HG03460 (cell line): Measurements from ENCODE around the gene CTNNA2.

ENCODE experiments used
- ATAC-seq: cut with Tn5 transposase; IDR thresholded peaks from one replicate; pipeline ENCODE4 v1.9.1; 2021; ENCODE audit not compliant: unreplicated experiment

Gene CTNNA2

GRCh38 chr2:79512442-79513401 lies at the start of gene CTNNA2:
Gene CTNNA2, plus strand, starts transcription at chr2:79513051.
- no peak for ATAC-seq

GRCh38 chr2:79487399-79487798 lies 25.5 kb upstream of the CTNNA2 start:
- ATAC-seq = no peak

GRCh38 chr2:79511320-79511951 lies 1.4 kb upstream of the CTNNA2 start:
- ATAC-seq = no peak

- ATAC-seq = no peak
Measured at GRCh38 chr2:79513711-79514110, 860 bp downstream of the CTNNA2 start.

GRCh38 chr2:79529636-79530035 lies 16.8 kb downstream of the CTNNA2 start:
- no peak for ATAC-seq

GRCh38 chr2:79530443-79530842 lies 17.6 kb downstream of the CTNNA2 start:
- ATAC-seq = no peak

GRCh38 chr2:79547568-79547967 lies 34.7 kb downstream of the CTNNA2 start:
- ATAC-seq = no peak

GRCh38 chr2:79552653-79553052 lies 39.8 kb downstream of the CTNNA2 start:
- no peak for ATAC-seq

- ATAC-seq = no peak
Measured at GRCh38 chr2:79554899-79555298, 42.0 kb downstream of the CTNNA2 start.

GRCh38 chr2:79564065-79564464 lies 51.2 kb downstream of the CTNNA2 start:
- no peak for ATAC-seq

GRCh38 chr2:79569048-79569447 lies 56.2 kb downstream of the CTNNA2 start:
- ATAC-seq = no peak

- ATAC-seq = no peak
Measured at GRCh38 chr2:79573895-79574674, 61.2 kb downstream of the CTNNA2 start.

- no peak for ATAC-seq
Measured at GRCh38 chr2:79576451-79576850, 63.6 kb downstream of the CTNNA2 start.

- no peak for ATAC-seq
Measured at GRCh38 chr2:79578952-79579351, 66.1 kb downstream of the CTNNA2 start.

GRCh38 chr2:79580175-79580574 lies 67.3 kb downstream of the CTNNA2 start:
- no peak for ATAC-seq

GRCh38 chr2:79585701-79586433 lies 73.0 kb downstream of the CTNNA2 start:
- no peak for ATAC-seq

GRCh38 chr2:79591281-79591680 lies 78.4 kb downstream of the CTNNA2 start:
- ATAC-seq = no peak

- ATAC-seq = no peak
Measured at GRCh38 chr2:79593237-79593867, 80.5 kb downstream of the CTNNA2 start.

GRCh38 chr2:79596403-79596802 lies 83.6 kb downstream of the CTNNA2 start:
- ATAC-seq = no peak

- no peak for ATAC-seq
Measured at GRCh38 chr2:79604748-79605147, 91.9 kb downstream of the CTNNA2 start.
